Epidermal melanocyte (primary cell): ENCODE results near the gene RPS25.
"Not testable (repeated sequence)": the region's sequence is repeated elsewhere in the genome, so short reads cannot be mapped to it uniquely, and the experiment has no call there.

Source experiments
- DNase-seq: peaks from one replicate; pipeline ENCODE4 v3.0.0; 2011; ENCODE audit warnings: low spot score; ENCODE audit not compliant: insufficient read length

The RPS25 gene

DNA sequence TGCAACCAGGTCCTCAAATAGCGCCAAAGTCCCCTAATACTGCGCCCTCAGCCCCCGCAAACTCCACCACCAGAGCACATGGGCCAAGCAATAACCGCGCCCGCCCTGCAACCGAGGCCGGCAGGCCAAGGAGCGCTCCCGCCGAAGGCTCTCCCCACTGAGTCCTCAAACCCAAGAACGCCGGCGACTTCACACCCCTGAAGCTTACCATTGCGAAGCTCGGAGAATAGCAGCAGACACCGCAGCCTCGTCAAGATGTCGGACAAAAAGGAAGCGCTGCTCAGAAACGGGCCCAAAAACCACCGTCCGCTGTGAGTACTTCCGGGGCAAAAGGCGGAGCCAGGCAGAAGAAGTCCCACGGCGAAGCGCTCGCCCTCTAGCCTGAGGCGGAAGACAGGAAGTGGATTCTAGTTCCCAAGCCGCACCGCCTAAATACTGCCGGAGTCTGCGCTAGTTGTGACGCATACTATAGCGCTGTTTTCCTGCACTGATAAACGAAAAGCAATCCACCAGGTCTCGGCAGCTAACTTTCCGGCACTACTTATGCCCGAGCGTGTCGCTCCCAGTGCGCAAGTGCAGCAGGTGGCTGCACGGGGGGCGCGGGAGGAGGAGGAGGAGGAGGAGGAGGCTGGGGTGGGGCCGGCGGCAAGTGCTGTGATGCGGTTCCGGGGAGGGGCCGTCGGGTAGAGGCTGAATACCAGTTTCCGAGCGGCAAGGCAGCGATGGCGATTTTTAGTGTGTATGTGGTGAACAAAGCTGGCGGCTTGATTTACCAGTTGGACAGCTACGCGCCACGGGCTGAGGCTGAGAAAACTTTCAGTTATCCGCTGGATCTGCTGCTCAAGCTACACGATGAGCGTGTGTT is at the start of gene RPS25, which contains the start of gene TRAPPC4:
Gene RPS25 (minus strand): TSS at position 270 of the 865 bp plus-strand sequence. CDS start 59 bp downstream, at position 211.
Gene TRAPPC4 (plus strand): TSS at position 693 of the 865 bp plus-strand sequence. CDS start 30 bp downstream, at position 723.
- peak; percentile 97 for DNase-seq

GRCh38 chr11:119067371-119068222 is 49.5 kb upstream of the RPS25 start, which contains the start of gene VPS11:
Gene VPS11 (plus strand): TSS chr11:119067818. CDS start chr11:119067824, 6 bp downstream.
- DNase-seq, result peak; percentile 100

GRCh38 chr11:119065369-119065768 is 47.2 kb upstream of the RPS25 start:
- peak; percentile 35 for DNase-seq

DNA sequence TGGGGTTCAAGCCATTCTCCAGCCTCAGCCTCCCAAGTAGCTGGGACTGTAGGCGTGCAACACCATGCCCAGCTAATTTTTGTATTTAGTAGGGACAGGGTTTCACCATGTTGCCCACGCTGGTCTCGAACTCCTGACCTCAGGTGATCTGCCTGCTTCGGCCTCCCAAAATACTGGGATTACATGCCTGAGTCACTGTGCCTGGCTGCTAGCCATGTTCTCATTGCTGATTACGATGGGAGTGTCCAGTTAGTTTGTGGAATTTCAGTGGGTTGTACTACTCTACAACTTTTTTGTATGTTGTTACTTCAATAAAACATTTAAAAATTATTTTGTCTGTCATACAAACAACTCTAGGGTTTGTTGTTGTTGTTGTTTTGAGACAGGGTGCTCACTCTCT is 44.6 kb upstream of the RPS25 start:
- DNase-seq, result no peak

DNA sequence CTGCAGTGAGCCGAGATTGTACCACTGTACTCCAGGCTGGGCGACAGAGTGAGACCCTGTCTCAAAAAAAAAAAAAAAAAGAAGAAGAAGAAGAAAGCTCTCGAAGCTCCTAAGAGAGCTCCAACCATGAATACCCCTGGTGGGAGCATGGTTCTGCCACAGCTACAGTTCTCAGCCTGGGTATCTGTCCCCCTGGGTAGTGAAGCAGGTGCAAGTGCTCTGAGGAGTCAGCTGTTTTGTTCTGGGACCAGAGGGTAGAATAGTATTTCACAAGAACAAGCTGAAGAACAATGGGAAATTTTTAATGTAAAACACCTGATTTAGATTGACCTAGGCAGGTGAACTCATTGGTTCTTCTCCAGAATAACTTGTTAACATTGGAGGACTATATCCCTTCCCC is 43.1 kb upstream of the RPS25 start:
- no peak for DNase-seq

GRCh38 chr11:119059128-119059527 is 41.0 kb upstream of the RPS25 start:
- DNase-seq, result not testable (repeated sequence)

DNA sequence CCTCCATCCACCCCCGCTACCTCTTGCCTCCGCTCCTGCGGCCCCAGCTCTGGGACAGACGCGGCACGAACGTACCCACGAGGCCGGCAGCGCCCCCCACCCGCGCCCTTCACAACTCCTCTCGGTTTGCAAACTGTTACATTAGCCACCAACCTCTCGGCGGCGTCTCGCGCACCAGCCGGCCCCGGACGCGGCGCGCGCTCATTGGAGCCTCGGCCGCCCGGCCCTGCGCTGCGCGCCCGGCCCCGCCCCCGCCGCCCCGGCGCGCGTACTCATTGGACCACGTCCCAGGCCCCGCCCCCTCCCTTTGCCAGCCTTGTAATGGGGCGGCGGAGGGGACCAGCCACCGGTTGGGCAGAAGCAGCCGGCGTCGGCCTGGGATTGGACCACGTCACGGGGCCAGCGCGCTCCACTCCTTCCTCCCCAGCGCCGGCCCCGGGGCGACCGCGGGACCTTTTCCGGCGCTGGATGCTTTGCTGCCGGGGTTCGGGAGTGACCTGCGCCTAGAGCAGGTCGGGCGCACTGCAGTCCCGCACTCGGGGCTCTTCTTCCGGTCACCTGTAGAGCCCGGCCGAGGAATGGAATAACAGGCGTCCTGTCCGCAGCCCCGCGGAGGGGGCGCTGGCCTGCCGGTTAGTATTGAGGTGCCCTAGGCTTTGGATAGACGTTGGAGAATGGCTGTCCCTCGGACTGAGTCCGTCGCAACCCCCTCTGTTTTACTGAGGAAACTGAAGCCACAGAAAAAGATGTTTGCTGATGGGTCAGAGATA is 39.0 kb upstream of the RPS25 start, which contains the start of gene HYOU1:
Gene HYOU1 (minus strand): TSS at position 206 of the 770 bp plus-strand sequence. CDS start 1,045 bp downstream, outside the sequence.
- DNase-seq, result peak; percentile 100

- no peak for DNase-seq
Observed at GRCh38 chr11:119056421-119056999, 38.4 kb upstream of the RPS25 start.

- DNase-seq, result peak; percentile 37
Observed at GRCh38 chr11:119055901-119056300, 37.8 kb upstream of the RPS25 start.

DNA sequence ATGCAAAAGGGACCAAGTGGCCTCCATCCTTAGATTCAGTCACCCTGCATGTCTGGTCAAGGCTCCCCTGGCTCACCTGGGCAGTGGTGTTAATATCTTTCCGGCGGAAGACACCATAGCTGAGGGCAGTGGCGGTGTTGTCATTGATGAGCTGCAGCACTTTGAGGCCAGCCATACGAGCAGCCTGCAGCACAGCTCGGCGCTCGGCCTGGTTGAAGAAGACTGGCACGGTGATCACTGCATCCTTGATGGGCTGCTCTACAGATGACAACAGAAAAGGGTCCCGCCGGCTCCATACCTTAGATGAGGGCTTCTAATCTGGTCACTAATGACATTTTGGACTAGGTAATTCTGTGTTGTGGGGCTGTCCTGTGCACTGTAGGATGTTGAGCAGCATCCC is 36.3 kb upstream of the RPS25 start:
- no peak for DNase-seq

DNA sequence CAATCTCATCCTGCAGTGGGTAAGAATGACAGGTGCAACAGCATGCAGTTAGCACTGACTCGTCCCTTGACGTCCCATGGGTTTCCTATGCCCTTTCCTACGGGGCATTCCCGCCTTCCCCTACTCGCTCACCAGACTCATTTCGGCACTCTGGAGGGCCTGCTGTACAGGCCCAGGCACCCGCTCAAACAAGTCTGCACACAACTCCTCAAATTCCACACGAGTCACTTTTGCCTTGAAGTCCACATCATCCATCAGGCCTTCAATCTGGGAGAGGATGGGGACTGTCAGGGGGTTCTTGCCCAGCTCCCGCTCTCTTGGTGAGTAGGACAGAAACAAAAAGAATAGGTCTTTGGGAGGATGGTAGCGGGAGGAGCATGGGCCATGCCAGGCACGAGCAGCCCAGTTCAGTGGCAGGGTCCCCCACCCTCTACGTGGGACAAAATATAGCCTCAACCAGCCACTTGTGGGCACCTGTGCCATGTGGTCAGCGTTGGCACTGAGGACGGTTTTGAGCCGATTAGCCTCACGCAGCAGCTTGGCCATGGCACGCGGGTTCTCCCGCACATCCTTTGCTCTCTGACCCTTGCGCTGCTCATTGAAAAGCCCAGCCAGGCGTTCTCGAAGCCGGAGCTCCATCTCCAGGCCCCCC is 34.1 kb upstream of the RPS25 start:
- DNase-seq, result no peak

- no peak for DNase-seq
Observed at GRCh38 chr11:119051440-119052162, 33.5 kb upstream of the RPS25 start.

DNA sequence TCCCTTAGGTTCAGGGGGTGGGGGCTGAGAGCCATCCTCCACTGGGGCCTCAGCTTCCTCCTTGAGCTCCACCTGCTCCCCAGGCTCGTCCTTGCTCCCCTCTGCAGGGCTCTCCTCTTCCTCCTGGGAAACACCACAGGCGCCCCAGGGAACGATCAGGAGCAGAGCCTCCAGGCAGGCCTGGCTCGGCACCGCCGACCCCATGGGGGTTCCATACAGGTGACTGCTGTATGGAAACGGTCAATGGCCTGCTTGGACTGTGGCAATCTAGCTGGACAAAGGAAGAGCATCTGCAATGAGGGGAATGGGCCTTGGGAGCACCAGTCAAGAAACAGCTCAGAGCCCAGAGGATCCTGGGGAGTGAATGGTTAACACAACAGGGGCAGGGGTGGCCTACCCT is 30.9 kb upstream of the RPS25 start:
- no peak for DNase-seq

- DNase-seq, result no peak
Observed at GRCh38 chr11:119048644-119049043, 30.5 kb upstream of the RPS25 start.

GRCh38 chr11:119047205-119047604 is 29.1 kb upstream of the RPS25 start:
- DNase-seq, result no peak

GRCh38 chr11:119046489-119046888 is 28.3 kb upstream of the RPS25 start:
- no peak for DNase-seq

DNA sequence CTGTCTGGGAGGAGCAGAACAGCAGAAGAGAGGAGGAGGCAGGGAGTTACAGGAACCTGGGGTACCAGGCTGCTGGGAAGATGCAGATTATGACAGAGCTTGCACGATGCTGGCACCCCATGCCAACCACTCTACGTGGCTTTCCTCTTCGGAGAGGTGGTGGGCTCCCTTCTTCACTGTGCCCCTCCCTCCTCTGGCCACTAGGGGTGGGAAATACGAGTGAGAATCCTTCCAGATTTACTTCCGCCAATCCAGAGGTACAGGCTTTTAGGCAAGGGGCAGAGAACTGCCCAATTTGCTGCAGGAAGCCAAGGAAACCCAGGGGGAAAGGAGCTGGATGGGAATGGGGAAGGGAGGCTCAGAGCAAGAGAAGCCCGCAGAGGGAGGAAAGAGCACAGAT is 26.6 kb upstream of the RPS25 start:
- DNase-seq, result peak; percentile 12

GRCh38 chr11:119042927-119043326 is 24.8 kb upstream of the RPS25 start:
- no peak for DNase-seq

DNA sequence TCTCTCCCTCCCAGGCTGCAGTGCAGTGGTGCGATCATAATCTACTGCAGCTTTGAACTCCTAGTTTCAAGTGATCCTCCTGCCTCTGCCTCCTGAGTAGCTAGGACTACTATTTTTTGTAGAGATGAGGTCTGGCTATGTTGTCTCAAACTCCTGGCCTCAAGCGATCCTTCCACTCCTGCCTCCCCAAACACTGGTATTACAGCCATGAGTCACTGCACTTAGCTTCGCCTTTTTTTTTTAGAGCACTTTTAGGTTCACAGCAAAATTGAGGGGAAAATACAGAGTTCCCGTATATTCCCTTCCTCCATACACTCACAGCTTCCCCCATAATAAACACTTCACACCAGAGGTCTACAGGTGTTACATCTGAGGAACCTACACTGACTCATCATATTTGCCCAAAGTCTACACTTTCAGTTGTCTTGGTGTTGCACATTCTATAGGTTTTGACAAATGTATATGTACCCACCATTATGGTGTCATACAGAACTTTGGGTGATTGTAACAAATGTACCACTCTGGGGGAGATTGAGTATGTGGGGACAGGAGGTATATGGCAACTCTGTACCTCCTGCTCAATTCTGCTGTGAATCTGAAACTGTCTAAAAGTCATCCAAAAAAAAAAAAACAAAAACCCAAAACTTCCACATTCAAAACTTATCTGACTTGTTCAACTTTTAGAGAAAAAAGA is 23.8 kb upstream of the RPS25 start:
- no peak for DNase-seq
